HG03439 (cell line): ENCODE results near the gene PKDCC.
"Not testable (repeated sequence)": the region's sequence is repeated elsewhere in the genome, so short reads cannot be mapped to it uniquely, and the experiment has no call there.

Experiments used
- ATAC-seq: cut with Tn5 transposase; IDR thresholded peaks from one replicate; pipeline ENCODE4 v1.9.1; 2021; ENCODE audit warnings: mild to moderate bottlenecking, moderate library complexity; ENCODE audit not compliant: unreplicated experiment

Gene PKDCC

GRCh38 chr2:42063431-42064171 is 15.8 kb downstream of the PKDCC start:
- no peak for ATAC-seq

GRCh38 chr2:42064417-42064942 is 16.7 kb downstream of the PKDCC start:
- ATAC-seq = no peak

- not testable (repeated sequence) for ATAC-seq
Observed at GRCh38 chr2:42065753-42066152, 17.9 kb downstream of the PKDCC start.

- ATAC-seq = not testable (repeated sequence)
Observed at GRCh38 chr2:42067001-42067400, 19.2 kb downstream of the PKDCC start.

GRCh38 chr2:42067521-42067920 is 19.7 kb downstream of the PKDCC start:
- no peak for ATAC-seq

- ATAC-seq = no peak
Observed at GRCh38 chr2:42068571-42069178, 20.9 kb downstream of the PKDCC start.

GRCh38 chr2:42069568-42069967 is 21.7 kb downstream of the PKDCC start:
- no peak for ATAC-seq

- no peak for ATAC-seq
Observed at GRCh38 chr2:42071791-42072190, 24.0 kb downstream of the PKDCC start.

- ATAC-seq = no peak
Observed at GRCh38 chr2:42072349-42073118, 24.7 kb downstream of the PKDCC start.

GRCh38 chr2:42073739-42074503 is 26.1 kb downstream of the PKDCC start:
- ATAC-seq = no peak

- ATAC-seq = no peak
Observed at GRCh38 chr2:42074661-42075060, 26.8 kb downstream of the PKDCC start.

- ATAC-seq = no peak
Observed at GRCh38 chr2:42076357-42077225, 28.8 kb downstream of the PKDCC start.

GRCh38 chr2:42077343-42077742 is 29.5 kb downstream of the PKDCC start:
- ATAC-seq = no peak

GRCh38 chr2:42079737-42080287 is 32.0 kb downstream of the PKDCC start:
- no peak for ATAC-seq

- not testable (repeated sequence) for ATAC-seq
Observed at GRCh38 chr2:42081151-42081550, 33.3 kb downstream of the PKDCC start.

- ATAC-seq = no peak
Observed at GRCh38 chr2:42082016-42082415, 34.2 kb downstream of the PKDCC start.

GRCh38 chr2:42084231-42084671 is 36.4 kb downstream of the PKDCC start:
- no peak for ATAC-seq

GRCh38 chr2:42085070-42085469 is 37.2 kb downstream of the PKDCC start:
- not testable (repeated sequence) for ATAC-seq

GRCh38 chr2:42085706-42086487 is 38.1 kb downstream of the PKDCC start:
- no peak for ATAC-seq
